Adrenal gland (tissue), 12 donors: ENCODE data around the gene CFHR4. TPM values are rescaled to one million over a fixed set of nuclear protein-coding genes. Genes with fewer than 3 reads are reported as not detected.
"Not testable (repeated sequence)": the region's sequence is repeated elsewhere in the genome, so short reads cannot be mapped to it uniquely, and the experiment has no call there.

Experiments
- DNase-seq, 7 donors: peaks; one replicate each; pipeline ENCODE4 v3.0.0-alpha.2; 2019 to 2020
- H3K27ac ChIP-seq, 5 donors: fragments of 200-600 bp; sonication (generic) in 4 of 5; 1 replicate in 3 of 5; 2 replicates in 2 of 5; pipeline versions ENCODE4 v1.5.1 to v1.8.0; 2016 to 2020; ENCODE audit warnings: mild to moderate bottlenecking in 1 of 5
- H3K27me3 ChIP-seq: fragments of 200-600 bp; 2 replicates; pipeline ENCODE4 v1.8.0; 2021
- H3K36me3 ChIP-seq, 2 donors: fragments of 200-600 bp; replicated peaks in 1 of 2; 1 replicate in 1 of 2; 2 replicates in 1 of 2; pipeline versions ENCODE4 v1.5.1 to v1.8.0; 2018 to 2022
- H3K4me1 ChIP-seq, 2 donors: fragments of 200-600 bp; replicated peaks in 1 of 2; 1 replicate in 1 of 2; 2 replicates in 1 of 2; pipeline versions ENCODE4 v1.5.1 to v1.8.0; 2018 to 2021
- H3K4me3 ChIP-seq, 4 donors: fragments of 200-600 bp; sonication (generic) in 3 of 4; one replicate each; pipeline ENCODE4 v1.5.1; 2016 to 2018
- H3K9me3 ChIP-seq, 3 donors: fragments of 200-600 bp; sonication (generic) in 1 of 3; replicated peaks in 1 of 3; 1 replicate in 2 of 3; 2 replicates in 1 of 3; pipeline versions ENCODE4 v1.5.1 to v1.8.0; 2016 to 2021
- CTCF ChIP-seq, 6 experiments: fragments of 450-650 bp in 4 of 6; fragments of 200-600 bp in 2 of 6; sonication (generic) in 1 of 6; IDR thresholded peaks; 1 replicate in 5 of 6; 2 replicates in 1 of 6; pipeline versions ENCODE4 v1.5.1 to v1.8.0; 2016 to 2021; ENCODE audit warnings: antibody characterized with exemption in 6 of 6, mild to moderate bottlenecking in 2 of 6, moderate library complexity in 1 of 6
- POLR2A ChIP-seq, 2 donors: fragments of 450-650 bp; IDR thresholded peaks; one replicate each; pipeline ENCODE4 v1.6.1; 2017; ENCODE audit warnings: antibody characterized with exemption in 2 of 2, mild to moderate bottlenecking in 2 of 2, moderate library complexity in 1 of 2
- WGBS, 4 donors: extraction: QIAGEN DNeasy Blood & Tissue Kit in 2 of 4; methylation state at CpG; one replicate each; pipeline versions ENCODE4 v1.1.5 to v1.1.7; 2013 to 2017; 5-methylcytosine and 5-hydroxymethylcytosine counted together
- intact Hi-C, 2 donors: fragments of 100-400 bp; cut with DNase I; formaldehyde crosslinking; loops; one replicate each; pipeline versions ENCODE4 v1.14.1 to v1.15.0; 2022 to 2023
- polyA plus RNA-seq, 3 donors: library from polyadenylated mRNA; stranded (reverse); fragments of 200-250 nt in 2 of 3; fragments of 350-450 nt in 1 of 3; fragmentation: Illumina TruSeq in 1 of 3; extraction: RNeasy Lipid Tissue Mini Kit (QIAGEN cat#74804) in 1 of 3; gene quantifications; one replicate each; pipeline ENCODE4 v1.2.3, GENCODE V29; 2013 to 2014
- total RNA-seq, 9 donors: library from RNA; depleted of rRNA in 4 of 9; stranded (reverse); fragments of >200 nt in 4 of 9; fragments of 120-200 nt in 1 of 9; fragmentation: NEBNext Ultra II Directional in 1 of 9; extraction: Animal tissue kit (Norgen Biotek cat#: 25700) in 1 of 9; gene quantifications; one replicate each; pipeline versions ENCODE4 v1.1.0 to v1.2.4, GENCODE V29; 2013 to 2023
- donor health status: healthy with polysubstance abuse.
- donor health status: Bipolar disorder and iron deficiency.
- donor health status: DM: yes; HTN: yes; CAD: no.
- donor health status: DM: no; HTN: no; CAD: no.
- donor health status: DM: no; HTN: no; CAD: no.
- donor health status: DM: yes; HTN: yes; CAD: no.

Gene CFHR4
- total and polyA plus RNA-seq, 12 donors = 0.18 to 0.47 TPM; not detected in 10

GRCh38 chr1:196873385-196873784 is 14.5 kb upstream of the CFHR4 start:
- intact Hi-C loops = no loop called here
- Histone ChIP-seq H3K27ac (no peak overlapping the region), H3K36me3 (no peaks in the 10 kb centered on the region), H3K9me3 (no peaks in the 10 kb centered on the region), H3K27me3 (no peaks in the 10 kb centered on the region), H3K4me3 (no peak overlapping the region), H3K4me1 (no peaks in the 10 kb centered on the region)
- DNase-seq = no peak
- TF ChIP-seq POLR2A (IDR thresholded peaks at IDR 0.05) (no peak), CTCF (IDR thresholded peaks at IDR 0.05) (no peak)
- WGBS, 4 donors = 87 to 92% (median 89%) methylated on average over 4 of the region's 4 CpGs

- H3K9me3 ChIP-seq = no peaks in the 10 kb centered on the region
- DNase-seq = no peak
- WGBS, 4 donors = 89 to 95% (median 91%) methylated on average over 3 of the region's 3 CpGs
- intact Hi-C loops = no loop called here
- H3K27ac ChIP-seq = no peak overlapping the region
- TF ChIP-seq POLR2A (IDR thresholded peaks at IDR 0.05) = no peak
- TF ChIP-seq CTCF (IDR thresholded peaks at IDR 0.05) = no peak
- H3K36me3 ChIP-seq = no peaks in the 10 kb centered on the region
- no peak overlapping the region for H3K4me3 ChIP-seq
- no peaks in the 10 kb centered on the region for H3K27me3 ChIP-seq
- no peaks in the 10 kb centered on the region for H3K4me1 ChIP-seq
Measured at GRCh38 chr1:196875935-196876334, 11.9 kb upstream of the CFHR4 start.

DNA sequence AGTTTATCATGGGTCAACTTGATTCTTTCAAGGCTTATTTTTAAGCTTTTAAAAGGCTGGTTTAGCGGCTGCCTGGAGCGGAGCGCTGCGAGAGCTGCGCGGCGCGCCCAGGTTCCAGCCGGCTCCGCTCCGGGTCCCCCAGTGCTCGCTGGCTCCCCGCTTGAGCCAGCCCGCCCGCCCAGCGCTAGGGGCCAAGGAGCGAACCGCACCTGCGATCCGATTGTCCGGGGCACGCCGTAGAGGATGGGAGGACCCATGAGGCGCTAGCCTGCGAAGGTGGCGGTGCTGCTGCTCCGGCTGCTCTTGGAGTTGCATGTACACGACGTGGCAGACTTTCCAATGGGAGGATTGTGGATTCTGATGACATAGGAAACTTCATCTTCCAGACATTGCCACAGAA is 9.9 kb upstream of the CFHR4 start:
- no peaks in the 10 kb centered on the region for H3K36me3 ChIP-seq
- H3K27me3 ChIP-seq = no peaks in the 10 kb centered on the region
- H3K9me3 ChIP-seq = no peaks in the 10 kb centered on the region
- intact Hi-C loops = no loop called here
- H3K27ac ChIP-seq = no peak overlapping the region
- TF ChIP-seq CTCF (IDR thresholded peaks at IDR 0.05) (no peak), POLR2A (IDR thresholded peaks at IDR 0.05) (no peak)
- no peaks in the 10 kb centered on the region for H3K4me1 ChIP-seq
- 2 to 6% (median 3%) methylated on average over 21 to 29 of the region's 29 CpGs; no CpG with 5 or more reads in 1 of the 4 donors for WGBS, 4 donors
- DNase-seq = no peak
- no peak overlapping the region for H3K4me3 ChIP-seq

DNA sequence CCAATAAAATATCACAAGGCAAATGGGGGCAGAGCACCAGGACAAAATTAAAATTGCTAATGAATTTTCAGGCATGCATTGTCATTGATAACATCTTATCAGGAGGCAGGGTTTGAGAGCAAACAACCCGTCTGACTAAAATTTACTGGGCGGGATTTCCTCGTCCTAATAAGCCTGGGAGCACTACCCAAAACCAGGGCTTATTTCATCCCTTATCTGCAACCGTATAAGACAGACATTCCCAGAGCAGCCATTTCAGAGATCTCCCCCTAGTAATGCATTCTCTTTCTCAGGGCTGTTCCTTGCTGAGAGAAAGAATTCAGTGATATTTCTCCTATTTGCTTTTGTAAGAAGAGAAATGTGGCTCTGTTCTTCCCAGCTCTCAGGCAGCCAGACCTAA is 1.3 kb upstream of the CFHR4 start:
- 65 to 89% (median 73%) methylated on average over 4 of the region's 4 CpGs for WGBS, 4 donors
- H3K27ac ChIP-seq, H3K9me3 ChIP-seq, DNase-seq, H3K4me3 ChIP-seq, H3K4me1 ChIP-seq, intact Hi-C loops, H3K36me3 ChIP-seq, H3K27me3 ChIP-seq: not testable (repeated sequence)

DNA sequence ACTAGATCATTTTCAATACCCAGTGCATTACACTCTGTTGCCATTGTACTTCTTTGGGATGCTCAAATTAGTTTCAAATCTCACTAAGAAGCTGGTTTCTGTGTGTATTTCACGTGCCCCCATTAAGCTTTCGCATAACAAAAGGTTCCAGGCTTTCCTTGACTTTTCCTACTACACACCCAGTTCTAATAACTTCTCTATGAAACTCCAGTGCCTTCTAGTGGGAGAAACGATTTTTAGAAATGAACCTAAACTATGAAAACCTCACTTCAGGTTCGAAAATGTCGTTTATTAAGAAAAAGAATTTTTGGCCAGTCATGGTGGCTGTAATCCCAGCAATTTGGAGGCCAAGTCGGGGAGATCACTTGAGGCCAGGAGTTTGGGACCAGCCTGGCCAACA is 2.8 kb downstream of the CFHR4 start:
- intact Hi-C loops = no loop called here
- no peak for DNase-seq
- Histone ChIP-seq H3K36me3 (no peaks in the 10 kb centered on the region), H3K27me3 (no peaks in the 10 kb centered on the region), H3K9me3 (no peaks in the 10 kb centered on the region), H3K4me1 (no peaks in the 10 kb centered on the region), H3K27ac (no peak overlapping the region), H3K4me3 (no peak overlapping the region)
- TF ChIP-seq CTCF (IDR thresholded peaks at IDR 0.05) = no peak
- no peak for TF ChIP-seq POLR2A (IDR thresholded peaks at IDR 0.05)
- 53 to 64% (median 57%) methylated on average over 6 of the region's 6 CpGs for WGBS, 4 donors
